H1 (cell line): ENCODE data around the gene SMPX. TPM values are rescaled to one million over a fixed set of nuclear protein-coding genes. Genes with fewer than 3 reads are reported as not detected.

Experiments used
- CTCF ChIA-PET: fragments of 300-600 bp; sonication (Branson Sonifier 250); formaldehyde crosslinking; loops from one replicate; lab custom pipeline; 2021; ENCODE audit not compliant: partially characterized antibody; lab: Charles Lee
- POLR2A ChIA-PET: fragments of 300-600 bp; sonication (Branson Sonifier 250); formaldehyde crosslinking; loops from one replicate; lab custom pipeline; 2021; ENCODE audit warnings: inconsistent platforms; ENCODE audit not compliant: partially characterized antibody; lab: Charles Lee
- DNase-seq, 2 experiments: peaks; one replicate each; pipeline versions ENCODE4 v3.0.0 to v3.0.0-alpha.2; 2010 to 2022; ENCODE audit warnings: low spot score in 2 of 2, low read depth in 1 of 2, mixed read lengths in 1 of 2
- FAIRE-seq: peaks from 2 replicates; lab custom pipeline; 2011; peaks lifted over from hg19 to GRCh38; lab: Jason Lieb, UNC
- H2AFZ ChIP-seq: 2 replicates; pipeline ENCODE4 v1.8.1; 2012; ENCODE audit warnings: low read length, inconsistent platforms
- H2AK5ac ChIP-seq: 2 replicates; pipeline ENCODE4 v1.6.1; 2013; ENCODE audit warnings: low read depth, low read length
- H2BK120ac ChIP-seq: replicated peaks from 2 replicates; pipeline ENCODE3; 2013; ENCODE audit warnings: low read depth, low read length, inconsistent platforms
- H2BK12ac ChIP-seq: 2 replicates; pipeline ENCODE4 v1.6.1; 2013; ENCODE audit warnings: low read depth, low read length
- H2BK15ac ChIP-seq: 2 replicates; pipeline ENCODE4 v1.6.1; 2013; ENCODE audit warnings: low read length
- H2BK20ac ChIP-seq: 2 replicates; pipeline ENCODE4 v1.6.1; 2013; ENCODE audit warnings: low read length
- H2BK5ac ChIP-seq: 2 replicates; pipeline ENCODE4 v1.6.1; 2013; ENCODE audit warnings: low read depth, low read length
- H3K14ac ChIP-seq: 2 replicates; pipeline ENCODE4 v1.6.1; 2013; ENCODE audit warnings: inconsistent platforms; ENCODE audit not compliant: insufficient read length
- H3K18ac ChIP-seq: 2 replicates; pipeline ENCODE4 v1.6.1; 2013; ENCODE audit warnings: low read length; ENCODE audit errors: extremely low read depth
- H3K23ac ChIP-seq: 2 replicates; pipeline ENCODE4 v1.6.1; 2013; ENCODE audit warnings: inconsistent platforms; ENCODE audit not compliant: insufficient read length
- H3K23me2 ChIP-seq: 2 replicates; pipeline ENCODE4 v1.6.1; 2013; ENCODE audit warnings: low read depth, low read length
- H3K27ac ChIP-seq: 2 replicates; pipeline ENCODE4 v1.6.1; 2011; ENCODE audit warnings: low read depth, low read length, inconsistent platforms
- H3K27me3 ChIP-seq, 4 experiments: replicated peaks in 1 of 4; 1 replicate in 1 of 4; 2 replicates in 3 of 4; pipeline versions ENCODE4 v1.6.1 to v1.8.1; 2011 to 2013; ENCODE audit warnings: low read length in 3 of 4, mild to moderate bottlenecking in 3 of 4, inconsistent platforms in 2 of 4, mixed read lengths in 2 of 4, moderate library complexity in 1 of 4; ENCODE audit not compliant: control insufficient read depth in 3 of 4, insufficient read depth in 3 of 4; ENCODE audit errors: extremely low read depth in 1 of 4
- H3K36me3 ChIP-seq, 4 experiments: 2 replicates each; pipeline versions ENCODE4 v1.6.1 to v1.8.1; 2011 to 2013; ENCODE audit warnings: mild to moderate bottlenecking in 4 of 4, low read length in 3 of 4, moderate library complexity in 2 of 4, control low read depth in 1 of 4, inconsistent platforms in 1 of 4; ENCODE audit not compliant: insufficient read depth in 4 of 4, control insufficient read depth in 2 of 4
- H3K4ac ChIP-seq: replicated peaks from 2 replicates; pipeline ENCODE3; 2013; ENCODE audit warnings: low read length, low read depth, mixed read lengths, inconsistent platforms; ENCODE audit not compliant: insufficient read length
- H3K4me1 ChIP-seq, 4 experiments: replicated peaks in 1 of 4; 1 replicate in 1 of 4; 2 replicates in 3 of 4; pipeline versions ENCODE4 v1.6.1 to v1.8.1; 2011 to 2013; ENCODE audit warnings: low read length in 3 of 4, inconsistent platforms in 2 of 4, mixed read lengths in 1 of 4; ENCODE audit not compliant: insufficient read depth in 4 of 4, control insufficient read depth in 3 of 4
- H3K4me2 ChIP-seq, 2 experiments: 2 replicates each; pipeline versions ENCODE4 v1.6.1 to v1.8.1; 2011 to 2013; ENCODE audit warnings: low read depth in 2 of 2, low read length in 2 of 2, control low read depth in 1 of 2, inconsistent platforms in 1 of 2, mild to moderate bottlenecking in 1 of 2; ENCODE audit not compliant: insufficient read depth in 1 of 2
- H3K4me3 ChIP-seq, 4 experiments: fragments of 200-600, 300-600 bp in 1 of 4; sonication (generic), shearing (Covaris generic), sonication (Bioruptor Twin) in 1 of 4; 2 replicates each; pipeline versions ENCODE4 v1.5.1 to v1.8.1; 2011 to 2016; ENCODE audit warnings: low read length in 4 of 4, low read depth in 3 of 4, control low read depth in 2 of 4, inconsistent platforms in 2 of 4, mild to moderate bottlenecking in 2 of 4, mixed read lengths in 1 of 4, moderate library complexity in 1 of 4; ENCODE audit not compliant: insufficient read depth in 2 of 4; ENCODE audit errors: extremely low read depth in 1 of 4
- H3K56ac ChIP-seq: replicated peaks from 2 replicates; pipeline ENCODE3; 2013; ENCODE audit warnings: low read depth, mild to moderate bottlenecking, mixed read lengths, low read length, inconsistent platforms; ENCODE audit not compliant: insufficient read length
- H3K79me1 ChIP-seq: 2 replicates; pipeline ENCODE4 v1.6.1; 2013; ENCODE audit warnings: low read depth, low read length, control low read depth
- H3K79me2 ChIP-seq, 2 experiments: 2 replicates each; pipeline versions ENCODE4 v1.6.1 to v1.8.1; 2012 to 2013; ENCODE audit warnings: low read length in 2 of 2, mild to moderate bottlenecking in 2 of 2, inconsistent platforms in 1 of 2; ENCODE audit not compliant: insufficient read depth in 2 of 2, control insufficient read depth in 1 of 2
- H3K9ac ChIP-seq, 4 experiments: replicated peaks in 1 of 4; 1 replicate in 1 of 4; 2 replicates in 3 of 4; pipeline versions ENCODE4 v1.6.1 to v1.8.1; 2011 to 2013; ENCODE audit warnings: low read depth in 3 of 4, low read length in 3 of 4, control low read depth in 2 of 4, mild to moderate bottlenecking in 2 of 4, moderate library complexity in 2 of 4, inconsistent platforms in 1 of 4; ENCODE audit errors: extremely low read depth in 1 of 4
- H3K9me3 ChIP-seq, 2 experiments: 2 replicates each; pipeline versions ENCODE4 v1.6.1 to v1.8.1; 2012 to 2013; ENCODE audit warnings: mild to moderate bottlenecking in 2 of 2, moderate library complexity in 2 of 2, control low read depth in 1 of 2, inconsistent platforms in 1 of 2, low read depth in 1 of 2, low read length in 1 of 2, mixed read lengths in 1 of 2; ENCODE audit not compliant: insufficient read depth in 2 of 2
- H4K20me1 ChIP-seq, 2 experiments: replicated peaks in 1 of 2; 2 replicates each; pipeline versions ENCODE3 to v1.8.1; 2011 to 2013; ENCODE audit warnings: inconsistent platforms in 2 of 2, low read length in 2 of 2, mild to moderate bottlenecking in 1 of 2; ENCODE audit not compliant: insufficient read depth in 2 of 2, control insufficient read depth in 1 of 2
- H4K5ac ChIP-seq: 2 replicates; pipeline ENCODE4 v1.6.1; 2013; ENCODE audit warnings: low read length, low read depth, mixed read lengths, inconsistent platforms; ENCODE audit not compliant: insufficient read length
- H4K8ac ChIP-seq: 2 replicates; pipeline ENCODE4 v1.8.0; 2013; ENCODE audit warnings: mild to moderate bottlenecking, moderate library complexity, low read length, inconsistent platforms; ENCODE audit not compliant: insufficient read depth; ENCODE audit errors: extremely low read depth
- H4K91ac ChIP-seq: replicated peaks from 2 replicates; pipeline ENCODE3; 2013; ENCODE audit warnings: low read length, mixed read lengths, inconsistent platforms; ENCODE audit not compliant: insufficient read length
- CBX8 ChIP-seq: fragments of 300-800, 300-1000 bp; sonication (generic); IDR thresholded peaks from 2 replicates; pipeline ENCODE4 v1.7.1; 2016; ENCODE audit warnings: low read depth, low read length, borderline replicate concordance
- CHD1 ChIP-seq: IDR thresholded peaks from 2 replicates; pipeline ENCODE4 v1.6.1; 2012; ENCODE audit warnings: low read depth, low read length, improper control_type of control experiment
- CTBP2 ChIP-seq: IDR thresholded peaks from 2 replicates; pipeline ENCODE4 v1.7.0; 2011; ENCODE audit warnings: borderline replicate concordance, mild to moderate bottlenecking, moderate library complexity, mixed read lengths, low read length; ENCODE audit not compliant: insufficient read depth, insufficient read length
- GABPA ChIP-seq: IDR thresholded peaks from 2 replicates; pipeline ENCODE4 v1.6.1; 2011; ENCODE audit warnings: mild to moderate bottlenecking, low read length, moderate library complexity, borderline replicate concordance; ENCODE audit not compliant: insufficient read depth
- JUND ChIP-seq: IDR thresholded peaks from 2 replicates; pipeline ENCODE4 v1.6.1; 2011; ENCODE audit warnings: mild to moderate bottlenecking, improper control_type of control experiment, low read length
- KDM5A ChIP-seq: fragments of 200-600 bp; IDR thresholded peaks from 2 replicates; pipeline ENCODE4 v1.7.1; 2012; ENCODE audit warnings: mild to moderate bottlenecking, low read length, inconsistent platforms, mixed read lengths
- RNF2 ChIP-seq: fragments of 200-900, 300-1000 bp; sonication (generic); IDR thresholded peaks from 2 replicates; pipeline ENCODE4 v1.7.1; 2016; ENCODE audit warnings: borderline replicate concordance, low read depth, mild to moderate bottlenecking, antibody characterized with exemption, low read length; ENCODE audit not compliant: poor library complexity, severe bottlenecking; ENCODE audit errors: missing control alignments
- SP4 ChIP-seq: IDR thresholded peaks from 2 replicates; pipeline ENCODE4 v1.6.1; 2012; ENCODE audit warnings: low read length, inconsistent platforms
- SUZ12 ChIP-seq: fragments of 200-600 bp; sonication (generic); IDR thresholded peaks from 2 replicates; pipeline ENCODE4 v1.6.1; 2012; ENCODE audit warnings: mild to moderate bottlenecking, inconsistent platforms, low read length, moderate library complexity, mixed read lengths
- TAF1 ChIP-seq: IDR thresholded peaks from 2 replicates; pipeline ENCODE4 v1.6.1; 2011; ENCODE audit warnings: mild to moderate bottlenecking, low read depth, low read length
- TAF7 ChIP-seq: optimal IDR thresholded peaks from 2 replicates; pipeline ENCODE3; 2011; ENCODE audit warnings: low read depth, mild to moderate bottlenecking, inconsistent platforms, low read length, moderate library complexity, borderline replicate concordance
- TEAD4 ChIP-seq: IDR thresholded peaks from 2 replicates; pipeline ENCODE4 v1.6.1; 2012; ENCODE audit warnings: low read depth, low read length, inconsistent platforms, mixed read lengths
- WGBS, 2 experiments: shearing (Covaris generic) in 1 of 2; methylation state at CpG; one replicate each; pipeline versions ENCODE4 v1.1.6 to v1.1.7; 2013 to 2015; ENCODE audit warnings: low lambda C conversion rate in 2 of 2, mixed read lengths in 2 of 2, inconsistent platforms in 1 of 2, low coverage in 1 of 2, missing lambda C conversion rate in 1 of 2; ENCODE audit not compliant: insufficient replicate concordance in 2 of 2, insufficient coverage in 1 of 2, insufficient read length in 1 of 2; ENCODE audit errors: extremely low coverage in 1 of 2, missing lambda C conversion rate in 1 of 2; 5-methylcytosine and 5-hydroxymethylcytosine counted together
- polyA plus RNA-seq, 7 experiments: library from polyadenylated mRNA; depleted of rRNA in 3 of 7; stranded (reverse) in 5 of 7; unstranded in 2 of 7; fragments of >200 nt in 5 of 7; fragments of 200-250 nt in 2 of 7; gene quantifications; 1 replicate in 5 of 7; 2 replicates in 1 of 7; 4 replicates in 1 of 7; pipeline versions ENCODE4 v1.2.1 to v1.2.3, GENCODE V29; 2011 to 2013; ENCODE audit warnings: missing spikeins in 2 of 7, mixed read lengths in 2 of 7
- total RNA-seq: library from RNA; stranded (reverse); fragmentation: NEBNext Ultra II Directional; extraction: Animal tissue kit (Norgen Biotek cat#: 25700); gene quantifications from 2 replicates; pipeline ENCODE4 v1.2.1, GENCODE V29; 2021
- TF ChIP-seq, protein P1 (sequence below): IDR thresholded peaks from 2 replicates; pipeline ENCODE4 v1.6.1; 2012; ENCODE audit warnings: inconsistent platforms

Gene SMPX
- total and polyA plus RNA-seq, 2 of the 8 experiments (the other 6 are each of a cell fraction or from before 2014, with no cell fraction given): not detected

GRCh38 chrX:21728276-21728968 is 29.5 kb downstream of the SMPX start:
- Histone ChIP-seq H3K9me3 (no peaks in the 10 kb centered on the region), H2BK12ac (no peak overlapping the region), H3K4me1 (no peaks in the 10 kb centered on the region), H2AK5ac (no peak overlapping the region), H4K91ac (no peak overlapping the region), H3K79me1 (no peaks in the 10 kb centered on the region), H3K36me3 (no peaks in the 10 kb centered on the region), H3K4me2 (no peak overlapping the region), H3K14ac (no peak overlapping the region), H4K20me1 (no peaks in the 10 kb centered on the region), H3K23ac (no peak overlapping the region), H3K56ac (no peak overlapping the region), H3K23me2 (no peaks in the 10 kb centered on the region), H2AFZ (no peak overlapping the region), H2BK5ac (no peak overlapping the region), H3K18ac (no peak overlapping the region), H4K5ac (no peak overlapping the region), H3K27me3 (no peaks in the 10 kb centered on the region), H3K79me2 (no peaks in the 10 kb centered on the region), H2BK15ac (no peak overlapping the region), H3K4ac (no peak overlapping the region), H2BK20ac (no peak overlapping the region), H3K27ac (no peak overlapping the region), H3K9ac (no peak overlapping the region), H2BK120ac (no peak overlapping the region), H3K4me3 (no peak overlapping the region), H4K8ac (no peak overlapping the region)
- DNase-seq: no peak
- ChIA-PET POLR2A (interaction anchor here (0.7 kb wide), 1 partner anchor 938 kb away, joined by 4 read pairs; no protein-coding TSS in a partner anchor), CTCF (no interaction called here)
- 83% methylated on average over 3 of the region's 3 CpGs; no CpG with 5 or more reads in 1 of the 2 experiments for WGBS, 2 experiments
- FAIRE-seq: peak; percentile 66
- TF ChIP-seq, protein P1, sequence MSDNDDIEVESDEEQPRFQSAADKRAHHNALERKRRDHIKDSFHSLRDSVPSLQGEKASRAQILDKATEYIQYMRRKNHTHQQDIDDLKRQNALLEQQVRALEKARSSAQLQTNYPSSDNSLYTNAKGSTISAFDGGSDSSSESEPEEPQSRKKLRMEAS: no peak
- TF ChIP-seq CBX8 (no peak), GABPA (no peak), JUND (no peak), CTBP2 (no peak), KDM5A (no peak), RNF2 (no peak), SUZ12 (no peak), TEAD4 (no peak), TAF7 (no peak), CHD1 (no peak), SP4 (no peak), TAF1 (no peak)
